HEK293 (cell line): ENCODE measurements around the gene HPX.

Experiments
- CTCF ChIA-PET: fragments of 350-600 bp; formaldehyde crosslinking; extraction: SDS; loops from one replicate; lab custom pipeline; 2021; ENCODE audit warnings: antibody characterized with exemption; lab: Yijun Ruan, JAX
- POLR2A ChIA-PET: fragments of 300-600 bp; formaldehyde crosslinking; extraction: SDS; loops from one replicate; lab custom pipeline; 2020; ENCODE audit warnings: antibody characterized with exemption, inconsistent platforms; lab: Yijun Ruan, JAX
- H3K27ac ChIP-seq: fragments of 200-500 bp; sonication (Bioruptor generic); 2 replicates; pipeline ENCODE4 v1.5.1; 2014; ENCODE audit warnings: low read depth, low read length, control low read depth, inconsistent platforms; ENCODE audit errors: extremely low read depth
- H3K36me3 ChIP-seq, 2 experiments: fragments of 200-500 bp in 1 of 2; sonication (Bioruptor generic) in 1 of 2; 1 replicate in 1 of 2; 2 replicates in 1 of 2; pipeline ENCODE4 v1.5.1; 2014 to 2017; ENCODE audit warnings: inconsistent platforms in 2 of 2, low read length in 2 of 2; ENCODE audit not compliant: control insufficient read depth in 2 of 2, insufficient read depth in 1 of 2
- H3K4me1 ChIP-seq: fragments of 200-500 bp; sonication (Bioruptor generic); 2 replicates; pipeline ENCODE4 v1.5.1; 2014; ENCODE audit warnings: mild to moderate bottlenecking, low read length, inconsistent platforms; ENCODE audit not compliant: control insufficient read depth, insufficient read depth
- H3K4me3 ChIP-seq: 2 replicates; pipeline ENCODE4 v1.5.1; 2011; ENCODE audit warnings: low read depth, mild to moderate bottlenecking, control low read depth, low read length, moderate library complexity
- H3K9me3 ChIP-seq: fragments of 200-500 bp; sonication (Bioruptor generic); 2 replicates; pipeline ENCODE4 v1.5.1; 2014; ENCODE audit warnings: low read depth, low read length, inconsistent platforms; ENCODE audit not compliant: control insufficient read depth, insufficient read depth
- CTCF ChIP-seq: fragments of 450-650 bp; formaldehyde crosslinking; IDR thresholded peaks from 2 replicates; pipeline ENCODE4 v1.5.1; 2016; ENCODE audit warnings: missing biosample characterization, missing genetic modification characterization
- ELK4 ChIP-seq: IDR thresholded peaks from 2 replicates; pipeline ENCODE4 v1.6.1; 2011; ENCODE audit warnings: mild to moderate bottlenecking, low read depth, low read length, borderline replicate concordance
- GLIS1 ChIP-seq: fragments of 450-650 bp; formaldehyde crosslinking; IDR thresholded peaks from 2 replicates; pipeline ENCODE4 v1.5.1; 2016; ENCODE audit warnings: missing biosample characterization, missing genetic modification characterization
- KLF7 ChIP-seq: fragments of 450-650 bp; formaldehyde crosslinking; IDR thresholded peaks from 2 replicates; pipeline ENCODE4 v1.5.1; 2016; ENCODE audit warnings: missing biosample characterization, missing genetic modification characterization, borderline replicate concordance
- PBX3 ChIP-seq: sonication (generic); formaldehyde crosslinking; IDR thresholded peaks from 2 replicates; pipeline ENCODE4 v1.8.1; 2022; ENCODE audit warnings: mild to moderate bottlenecking, moderate library complexity, missing genetic modification reagents
- ZBTB21 ChIP-seq: fragments of 450-650 bp; formaldehyde crosslinking; IDR thresholded peaks from 2 replicates; pipeline ENCODE4 v1.5.1; 2017; ENCODE audit warnings: missing biosample characterization, missing genetic modification characterization
- ZBTB7A ChIP-seq: fragments of 450-650 bp; formaldehyde crosslinking; IDR thresholded peaks from 2 replicates; pipeline ENCODE4 v1.5.1; 2016; ENCODE audit warnings: low read depth, missing biosample characterization, missing genetic modification characterization
- ZNF16 ChIP-seq: fragments of 450-650 bp; formaldehyde crosslinking; IDR thresholded peaks from 2 replicates; pipeline ENCODE4 v1.5.1; 2016; ENCODE audit warnings: low read depth, missing biosample characterization, missing genetic modification characterization
- ZNF521 ChIP-seq: fragments of 450-650 bp; formaldehyde crosslinking; IDR thresholded peaks from 2 replicates; pipeline ENCODE4 v1.5.1; 2017; ENCODE audit warnings: missing biosample characterization, mild to moderate bottlenecking, missing genetic modification characterization
- ZNF544 ChIP-seq: fragments of 450-650 bp; formaldehyde crosslinking; IDR thresholded peaks from 2 replicates; pipeline ENCODE4 v1.5.0; 2017; ENCODE audit warnings: missing biosample characterization, missing genetic modification characterization
- ZNF658 ChIP-seq: fragments of 450-650 bp; formaldehyde crosslinking; IDR thresholded peaks from 2 replicates; pipeline ENCODE4; 2016; ENCODE audit warnings: missing biosample characterization, missing genetic modification characterization
- ZNF747 ChIP-seq: fragments of 450-650 bp; formaldehyde crosslinking; IDR thresholded peaks from 2 replicates; pipeline ENCODE4 v1.5.1; 2016; ENCODE audit warnings: missing biosample characterization, missing genetic modification characterization
- ZNF76 ChIP-seq: fragments of 450-650 bp; formaldehyde crosslinking; IDR thresholded peaks from 2 replicates; pipeline ENCODE4; 2016; ENCODE audit warnings: low read depth, missing biosample characterization, missing genetic modification characterization, borderline replicate concordance
- TF ChIP-seq, protein P1 (sequence below): fragments of 450-650 bp; formaldehyde crosslinking; conservative IDR thresholded peaks from 2 replicates; pipeline ENCODE4 v1.5.1; 2016; ENCODE audit warnings: low read depth, missing biosample characterization, missing genetic modification characterization
- TF ChIP-seq, protein P2 (sequence below): fragments of 450-650 bp; formaldehyde crosslinking; IDR thresholded peaks from 2 replicates; pipeline ENCODE4 v1.5.1; 2016; ENCODE audit warnings: missing biosample characterization, missing genetic modification characterization
- TF ChIP-seq, protein P3 (sequence below): fragments of 450-650 bp; IDR thresholded peaks from 2 replicates; pipeline ENCODE4 v1.5.1; 2018; ENCODE audit warnings: missing biosample characterization, mild to moderate bottlenecking, missing genetic modification characterization
- TF ChIP-seq, protein P4 (sequence below): fragments of 450-650 bp; formaldehyde crosslinking; IDR thresholded peaks from 2 replicates; pipeline ENCODE4 v1.5.1; 2016; ENCODE audit warnings: missing biosample characterization, missing genetic modification characterization

The HPX gene

DNA sequence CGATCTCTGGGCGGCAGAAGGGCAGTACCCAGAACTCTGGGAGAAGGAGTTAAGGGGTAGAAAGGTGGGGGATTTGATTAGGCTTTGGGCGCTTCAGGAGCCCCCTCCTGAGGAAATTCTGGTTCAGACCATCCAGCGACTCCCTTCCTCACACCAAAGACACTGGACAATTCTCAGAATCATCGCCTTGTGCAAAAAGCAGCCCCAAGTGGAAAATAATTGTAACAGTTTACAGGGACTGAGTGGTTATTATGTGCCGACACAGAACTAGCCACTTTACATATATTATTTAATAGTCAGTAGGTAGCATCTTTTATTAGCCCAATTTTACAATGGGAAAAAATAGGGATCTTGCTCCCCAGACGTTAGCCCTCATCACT lies 33.6 kb upstream of the HPX start:
- TF ChIP-seq, protein P1, sequence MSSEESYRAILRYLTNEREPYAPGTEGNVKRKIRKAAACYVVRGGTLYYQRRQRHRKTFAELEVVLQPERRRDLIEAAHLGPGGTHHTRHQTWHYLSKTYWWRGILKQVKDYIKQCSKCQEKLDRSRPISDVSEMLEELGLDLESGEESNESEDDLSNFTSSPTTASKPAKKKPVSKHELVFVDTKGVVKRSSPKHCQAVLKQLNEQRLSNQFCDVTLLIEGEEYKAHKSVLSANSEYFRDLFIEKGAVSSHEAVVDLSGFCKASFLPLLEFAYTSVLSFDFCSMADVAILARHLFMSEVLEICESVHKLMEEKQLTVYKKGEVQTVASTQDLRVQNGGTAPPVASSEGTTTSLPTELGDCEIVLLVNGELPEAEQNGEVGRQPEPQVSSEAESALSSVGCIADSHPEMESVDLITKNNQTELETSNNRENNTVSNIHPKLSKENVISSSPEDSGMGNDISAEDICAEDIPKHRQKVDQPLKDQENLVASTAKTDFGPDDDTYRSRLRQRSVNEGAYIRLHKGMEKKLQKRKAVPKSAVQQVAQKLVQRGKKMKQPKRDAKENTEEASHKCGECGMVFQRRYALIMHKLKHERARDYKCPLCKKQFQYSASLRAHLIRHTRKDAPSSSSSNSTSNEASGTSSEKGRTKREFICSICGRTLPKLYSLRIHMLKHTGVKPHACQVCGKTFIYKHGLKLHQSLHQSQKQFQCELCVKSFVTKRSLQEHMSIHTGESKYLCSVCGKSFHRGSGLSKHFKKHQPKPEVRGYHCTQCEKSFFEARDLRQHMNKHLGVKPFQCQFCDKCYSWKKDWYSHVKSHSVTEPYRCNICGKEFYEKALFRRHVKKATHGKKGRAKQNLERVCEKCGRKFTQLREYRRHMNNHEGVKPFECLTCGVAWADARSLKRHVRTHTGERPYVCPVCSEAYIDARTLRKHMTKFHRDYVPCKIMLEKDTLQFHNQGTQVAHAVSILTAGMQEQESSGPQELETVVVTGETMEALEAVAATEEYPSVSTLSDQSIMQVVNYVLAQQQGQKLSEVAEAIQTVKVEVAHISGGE (tag by site-specific recombination), result 0 out of 2 replicates have a peak, but pooled peaks have one; percentile 3
- no peak for TF ChIP-seq ZNF747 (tag by site-specific recombination)
- ChIA-PET CTCF (interaction anchor here (0.6 to 6.3 kb wide), 5 partner anchors 8 to 96 kb away, joined by 4 to 27 read pairs (median 5); no protein-coding TSS in a partner anchor), POLR2A (interaction anchor here (0.7 to 2.3 kb wide), 3 partner anchors 11 to 29 kb away, joined by 3 to 9 read pairs (median 4); no protein-coding TSS in a partner anchor)
- no peaks in the 10 kb centered on the region for H3K9me3 ChIP-seq
- H3K27ac ChIP-seq, result peak overlapping the region; percentile 50; the same call in 1 of the 2 replicates
- H3K4me3 ChIP-seq, result peak overlapping the region; percentile 51
- H3K4me1 ChIP-seq, result no peaks in the 10 kb centered on the region
- peaks cover 0 to 34% of the 10 kb centered on the region in 2 experiments; a peak in 1 of 3 replicates for H3K36me3 ChIP-seq

DNA sequence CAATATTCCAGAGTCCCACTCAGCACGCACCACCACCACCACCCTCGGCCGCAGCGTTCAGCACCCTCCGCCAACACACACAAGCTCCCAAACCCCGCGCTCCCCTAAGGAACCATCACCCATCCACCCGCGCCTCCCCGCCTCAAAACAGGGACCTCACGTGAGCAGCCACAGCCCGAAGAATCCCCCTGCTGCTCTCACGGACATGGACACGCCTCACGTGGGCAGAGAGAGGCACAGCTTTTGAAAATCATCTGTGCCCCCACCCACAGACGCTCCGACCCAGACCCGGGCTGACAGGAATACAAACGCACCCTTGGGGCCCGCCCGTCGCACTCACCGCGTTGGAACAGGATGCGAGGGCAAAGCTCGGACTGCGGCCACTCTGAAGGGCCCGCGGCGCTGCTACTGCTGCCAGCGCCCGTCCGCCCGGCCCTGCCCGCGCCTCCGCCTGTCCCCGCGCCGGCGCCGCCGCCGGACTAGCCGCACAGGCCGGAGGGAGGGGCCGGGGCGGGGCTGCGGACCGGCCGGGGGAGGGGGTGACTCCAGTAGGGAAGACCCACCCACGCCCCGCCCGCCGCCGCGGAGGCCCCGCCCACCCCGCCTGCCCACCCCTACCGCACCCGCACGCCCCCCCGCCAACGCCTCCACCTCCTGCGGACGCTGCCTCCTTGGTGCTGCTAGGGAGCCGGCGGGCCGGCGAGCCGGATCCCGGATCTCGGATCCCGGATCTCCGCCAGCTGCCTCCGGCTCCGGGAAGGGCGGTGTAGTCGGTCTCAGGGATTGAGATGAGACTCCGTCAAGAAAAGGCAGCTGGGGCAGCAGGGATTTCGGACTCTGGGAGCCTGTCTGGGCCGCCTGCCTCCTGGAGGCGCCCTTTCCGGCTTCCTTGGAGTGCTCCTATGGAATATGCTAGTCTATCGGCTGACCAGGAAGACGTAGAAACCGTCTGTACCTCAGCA lies 32.9 kb upstream of the HPX start, which contains the start of gene TRIM3:
TSS of gene TRIM3 (minus strand) at position 491 of the 962 bp plus-strand sequence. CDS start 8,246 bp downstream, outside the sequence.
- Histone ChIP-seq H3K4me3 (peak within 1 kb of the TSS; percentile 74), H3K9me3 (no peaks in the 10 kb centered on the region), H3K27ac (peak within 1 kb of the TSS; percentile 50; the same call in 1 of the 2 replicates), H3K4me1 (no peaks in the 10 kb centered on the region), H3K36me3 (peaks cover 0 to 27% of the 10 kb centered on the region in 2 experiments; a peak in 1 of 3 replicates)
- CTCF ChIA-PET, result interaction anchor here (0.6 to 6.3 kb wide), 5 partner anchors 9 to 95 kb away, joined by 4 to 27 read pairs (median 5); no protein-coding TSS in a partner anchor
- POLR2A ChIA-PET, result interaction anchor here (0.7 to 2.3 kb wide), 6 partner anchors 8 to 94 kb away, joined by 3 to 9 read pairs (median 6); partner anchors contain the start of genes APBB1, ARFIP2, SMPD1 and TIMM10B
- TF ChIP-seq ZBTB21 (tag by site-specific recombination) (no peak), ZNF544 (tag by site-specific recombination) (no peak), ZNF76 (tag by site-specific recombination) (no peak), ZNF658 (no peak), ELK4 (no peak), KLF7 (tag by site-specific recombination) (no peak), GLIS1 (tag by site-specific recombination) (peak; percentile 35; the same call in 1 of the 2 replicates), CTCF (tag by site-specific recombination) (peak; percentile 40; the same call in 1 of the 2 replicates), ZBTB7A (tag by site-specific recombination) (no peak), ZNF16 (tag by site-specific recombination) (no peak), PBX3 (CRISPR knock-in tag) (no peak), ZNF521 (no peak)
- TF ChIP-seq, protein P2, sequence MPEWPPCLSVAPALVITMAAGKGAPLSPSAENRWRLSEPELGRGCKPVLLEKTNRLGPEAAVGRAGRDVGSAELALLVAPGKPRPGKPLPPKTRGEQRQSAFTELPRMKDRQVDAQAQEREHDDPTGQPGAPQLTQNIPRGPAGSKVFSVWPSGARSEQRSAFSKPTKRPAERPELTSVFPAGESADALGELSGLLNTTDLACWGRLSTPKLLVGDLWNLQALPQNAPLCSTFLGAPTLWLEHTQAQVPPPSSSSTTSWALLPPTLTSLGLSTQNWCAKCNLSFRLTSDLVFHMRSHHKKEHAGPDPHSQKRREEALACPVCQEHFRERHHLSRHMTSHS (tag by site-specific recombination), result no peak
- TF ChIP-seq, protein P3, sequence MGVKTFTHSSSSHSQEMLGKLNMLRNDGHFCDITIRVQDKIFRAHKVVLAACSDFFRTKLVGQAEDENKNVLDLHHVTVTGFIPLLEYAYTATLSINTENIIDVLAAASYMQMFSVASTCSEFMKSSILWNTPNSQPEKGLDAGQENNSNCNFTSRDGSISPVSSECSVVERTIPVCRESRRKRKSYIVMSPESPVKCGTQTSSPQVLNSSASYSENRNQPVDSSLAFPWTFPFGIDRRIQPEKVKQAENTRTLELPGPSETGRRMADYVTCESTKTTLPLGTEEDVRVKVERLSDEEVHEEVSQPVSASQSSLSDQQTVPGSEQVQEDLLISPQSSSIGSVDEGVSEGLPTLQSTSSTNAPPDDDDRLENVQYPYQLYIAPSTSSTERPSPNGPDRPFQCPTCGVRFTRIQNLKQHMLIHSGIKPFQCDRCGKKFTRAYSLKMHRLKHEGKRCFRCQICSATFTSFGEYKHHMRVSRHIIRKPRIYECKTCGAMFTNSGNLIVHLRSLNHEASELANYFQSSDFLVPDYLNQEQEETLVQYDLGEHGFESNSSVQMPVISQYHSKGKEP (tag by site-specific recombination), result no peak
- TF ChIP-seq, protein P4, sequence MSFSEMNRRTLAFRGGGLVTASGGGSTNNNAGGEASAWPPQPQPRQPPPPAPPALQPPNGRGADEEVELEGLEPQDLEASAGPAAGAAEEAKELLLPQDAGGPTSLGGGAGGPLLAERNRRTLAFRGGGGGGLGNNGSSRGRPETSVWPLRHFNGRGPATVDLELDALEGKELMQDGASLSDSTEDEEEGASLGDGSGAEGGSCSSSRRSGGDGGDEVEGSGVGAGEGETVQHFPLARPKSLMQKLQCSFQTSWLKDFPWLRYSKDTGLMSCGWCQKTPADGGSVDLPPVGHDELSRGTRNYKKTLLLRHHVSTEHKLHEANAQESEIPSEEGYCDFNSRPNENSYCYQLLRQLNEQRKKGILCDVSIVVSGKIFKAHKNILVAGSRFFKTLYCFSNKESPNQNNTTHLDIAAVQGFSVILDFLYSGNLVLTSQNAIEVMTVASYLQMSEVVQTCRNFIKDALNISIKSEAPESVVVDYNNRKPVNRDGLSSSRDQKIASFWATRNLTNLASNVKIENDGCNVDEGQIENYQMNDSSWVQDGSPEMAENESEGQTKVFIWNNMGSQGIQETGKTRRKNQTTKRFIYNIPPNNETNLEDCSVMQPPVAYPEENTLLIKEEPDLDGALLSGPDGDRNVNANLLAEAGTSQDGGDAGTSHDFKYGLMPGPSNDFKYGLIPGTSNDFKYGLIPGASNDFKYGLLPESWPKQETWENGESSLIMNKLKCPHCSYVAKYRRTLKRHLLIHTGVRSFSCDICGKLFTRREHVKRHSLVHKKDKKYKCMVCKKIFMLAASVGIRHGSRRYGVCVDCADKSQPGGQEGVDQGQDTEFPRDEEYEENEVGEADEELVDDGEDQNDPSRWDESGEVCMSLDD (tag by site-specific recombination), result no peak
